Liver (tissue), 3 donors: Measurements from ENCODE around the gene BPIFB1.

Experiments
- CTCF ChIP-seq: fragments of 150-350 bp; IDR thresholded peaks from 2 replicates; pipeline ENCODE4 v1.5.1; 2017; ENCODE audit warnings: improper control_type of control experiment, low read depth, low read length; ENCODE audit not compliant: missing input control
- JUND ChIP-seq, 2 donors: IDR thresholded peaks; 2 replicates each; pipeline ENCODE4 v1.6.1; 2016; ENCODE audit warnings: antibody characterized with exemption in 2 of 2
- donor health status: healthy.
- donor health status: healthy.

- TF ChIP-seq CTCF (no peak), JUND (IDR thresholded peaks at IDR 0.05) (no peak)
These were observed 18.3 kb downstream of the BPIFB1 start for GRCh38 chr20:33301192-33301930.
